ENCODE data around the gene RIMBP2.

DNA sequence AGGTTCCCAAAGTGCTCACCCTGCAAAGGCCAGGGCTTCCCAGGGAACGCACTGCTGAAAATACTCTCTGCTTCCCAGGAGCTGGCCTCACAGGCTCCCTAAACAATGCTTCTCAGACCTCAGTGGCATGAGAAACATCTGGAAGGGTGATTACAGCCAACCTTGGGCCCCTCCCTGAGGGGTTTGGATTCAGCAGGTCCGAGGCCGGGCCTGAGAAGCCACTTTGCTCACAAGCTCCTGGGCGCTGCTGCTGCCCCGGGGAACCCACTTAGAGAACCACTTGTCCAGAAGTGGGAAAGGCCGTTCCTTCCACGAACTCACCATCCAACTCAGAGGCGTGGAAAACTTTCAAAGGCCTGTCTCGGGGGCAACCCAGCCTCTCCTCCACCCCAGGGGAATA is 247.9 kb downstream of the RIMBP2 start:
- TF ChIP-seq, protein P1, sequence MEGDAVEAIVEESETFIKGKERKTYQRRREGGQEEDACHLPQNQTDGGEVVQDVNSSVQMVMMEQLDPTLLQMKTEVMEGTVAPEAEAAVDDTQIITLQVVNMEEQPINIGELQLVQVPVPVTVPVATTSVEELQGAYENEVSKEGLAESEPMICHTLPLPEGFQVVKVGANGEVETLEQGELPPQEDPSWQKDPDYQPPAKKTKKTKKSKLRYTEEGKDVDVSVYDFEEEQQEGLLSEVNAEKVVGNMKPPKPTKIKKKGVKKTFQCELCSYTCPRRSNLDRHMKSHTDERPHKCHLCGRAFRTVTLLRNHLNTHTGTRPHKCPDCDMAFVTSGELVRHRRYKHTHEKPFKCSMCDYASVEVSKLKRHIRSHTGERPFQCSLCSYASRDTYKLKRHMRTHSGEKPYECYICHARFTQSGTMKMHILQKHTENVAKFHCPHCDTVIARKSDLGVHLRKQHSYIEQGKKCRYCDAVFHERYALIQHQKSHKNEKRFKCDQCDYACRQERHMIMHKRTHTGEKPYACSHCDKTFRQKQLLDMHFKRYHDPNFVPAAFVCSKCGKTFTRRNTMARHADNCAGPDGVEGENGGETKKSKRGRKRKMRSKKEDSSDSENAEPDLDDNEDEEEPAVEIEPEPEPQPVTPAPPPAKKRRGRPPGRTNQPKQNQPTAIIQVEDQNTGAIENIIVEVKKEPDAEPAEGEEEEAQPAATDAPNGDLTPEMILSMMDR (IDR thresholded peaks at IDR 0.05; ENCODE audit: low read depth, low read length) = no peak
- TF ChIP-seq EZH2phosphoT487 (IDR thresholded peaks at IDR 0.05; ENCODE audit: low read depth) = no peak

All from OCI-LY3 (cell line).